Neural cell (in vitro differentiated cells): Measurements from ENCODE around the gene IQGAP2.

ENCODE experiments used
- CTCF ChIP-seq: fragments of 450-650 bp; IDR thresholded peaks from 2 replicates; pipeline ENCODE4 v1.5.1; 2014; ENCODE audit warnings: antibody characterized with exemption, mild to moderate bottlenecking, moderate library complexity; ENCODE audit not compliant: poor library complexity, severe bottlenecking
- EP300 ChIP-seq: fragments of 450-650 bp; conservative IDR thresholded peaks from 2 replicates; pipeline ENCODE4 v1.6.1; 2014; ENCODE audit warnings: antibody characterized with exemption, mild to moderate bottlenecking, moderate library complexity; ENCODE audit not compliant: poor library complexity, severe bottlenecking
- POLR2AphosphoS5 ChIP-seq: IDR thresholded peaks from 2 replicates; pipeline ENCODE4 v1.6.1; 2012
- REST ChIP-seq: IDR thresholded peaks from 2 replicates; pipeline ENCODE4 v1.6.1; 2012; ENCODE audit warnings: borderline replicate concordance
- SMC3 ChIP-seq: fragments of 450-650 bp; conservative IDR thresholded peaks from 2 replicates; pipeline ENCODE4 v1.6.1; 2014; ENCODE audit warnings: antibody characterized with exemption, mild to moderate bottlenecking, moderate library complexity; ENCODE audit not compliant: poor library complexity

- TF ChIP-seq REST (no peak), POLR2AphosphoS5 (no peak), SMC3 (no peak), CTCF (no peak), EP300 (no peak)
These were observed 48.1 kb downstream of the IQGAP2 start for GRCh38 chr5:76451031-76451701.
